H7 (cell line): ENCODE data around the gene ATAD2B. TPM values are rescaled to one million over a fixed set of nuclear protein-coding genes. Genes with fewer than 3 reads are reported as not detected.
"Not testable (repeated sequence)": the region's sequence is repeated elsewhere in the genome, so short reads cannot be mapped to it uniquely, and the experiment has no call there.

ENCODE experiments used
- DNase-seq: peaks from one replicate; pipeline ENCODE4 v3.0.0; 2012
- H3K27me3 ChIP-seq: 2 replicates; pipeline ENCODE4 v1.6.0; 2011; ENCODE audit warnings: mild to moderate bottlenecking, low read length; ENCODE audit not compliant: control insufficient read depth, insufficient read depth
- H3K36me3 ChIP-seq: replicated peaks from 2 replicates; pipeline ENCODE4 v1.5.1; 2011; ENCODE audit warnings: low read length; ENCODE audit not compliant: control insufficient read depth, insufficient read depth
- H3K4me3 ChIP-seq: 2 replicates; pipeline ENCODE4 v1.5.1; 2011; ENCODE audit warnings: low read depth, mild to moderate bottlenecking, control low read depth, low read length, moderate library complexity; ENCODE audit not compliant: insufficient read depth
- total RNA-seq: library from RNA; depleted of rRNA; stranded (reverse); fragments of >200 nt; shearing (Covaris generic); gene quantifications from 2 replicates; pipeline ENCODE4 v1.2.3, GENCODE V29; 2014

Gene ATAD2B
- total RNA-seq, 1 experiment from 2014 or later: 9.5 TPM

GRCh38 chr2:23806201-23806600 is 120.7 kb downstream of the ATAD2B start:
- no peaks in the 10 kb centered on the region for H3K27me3 ChIP-seq
- H3K36me3 ChIP-seq: no peaks in the 10 kb centered on the region; the same call in 1 of the 2 replicates
- H3K4me3 ChIP-seq: no peak overlapping the region
- no peak for DNase-seq

GRCh38 chr2:23803965-23804542 is 122.9 kb downstream of the ATAD2B start:
- Histone ChIP-seq H3K4me3 (no peak overlapping the region), H3K36me3 (no peaks in the 10 kb centered on the region; the same call in 1 of the 2 replicates), H3K27me3 (no peaks in the 10 kb centered on the region)
- peak; percentile 18 for DNase-seq

GRCh38 chr2:23803264-23803964 is 123.5 kb downstream of the ATAD2B start:
- no peak overlapping the region for H3K4me3 ChIP-seq
- no peaks in the 10 kb centered on the region for H3K36me3 ChIP-seq
- H3K27me3 ChIP-seq: no peaks in the 10 kb centered on the region
- no peak for DNase-seq

- Histone ChIP-seq H3K36me3 (no peaks in the 10 kb centered on the region), H3K4me3 (no peak overlapping the region), H3K27me3 (no peaks in the 10 kb centered on the region)
- no peak for DNase-seq
These were observed 125.5 kb downstream of the ATAD2B start for GRCh38 chr2:23801396-23801795.

- DNase-seq: no peak
- Histone ChIP-seq H3K36me3 (no peaks in the 10 kb centered on the region), H3K27me3 (no peaks in the 10 kb centered on the region), H3K4me3 (no peak overlapping the region)
These were observed 132.7 kb downstream of the ATAD2B start for GRCh38 chr2:23794234-23794633.

- Histone ChIP-seq H3K27me3 (no peaks in the 10 kb centered on the region), H3K4me3 (no peak overlapping the region), H3K36me3 (no peaks in the 10 kb centered on the region)
- no peak for DNase-seq
These were observed 133.4 kb downstream of the ATAD2B start for GRCh38 chr2:23793476-23793875.

- no peaks in the 10 kb centered on the region for H3K27me3 ChIP-seq
- H3K4me3 ChIP-seq: no peak overlapping the region
- H3K36me3 ChIP-seq: no peaks in the 10 kb centered on the region; the same call in 1 of the 2 replicates
- DNase-seq: no peak
These were observed 135.9 kb downstream of the ATAD2B start for GRCh38 chr2:23791030-23791429.

GRCh38 chr2:23789012-23789411 is 137.9 kb downstream of the ATAD2B start:
- no peaks in the 10 kb centered on the region for H3K27me3 ChIP-seq
- no peak overlapping the region for H3K4me3 ChIP-seq
- no peak for DNase-seq
- H3K36me3 ChIP-seq: no peaks in the 10 kb centered on the region; the same call in 1 of the 2 replicates

- no peak for DNase-seq
These were observed 138.8 kb downstream of the ATAD2B start for GRCh38 chr2:23788100-23788499.

GRCh38 chr2:23784971-23785370 is 142.0 kb downstream of the ATAD2B start:
- Histone ChIP-seq H3K4me3 (no peak overlapping the region), H3K27me3 (no peaks in the 10 kb centered on the region), H3K36me3 (no peaks in the 10 kb centered on the region; the same call in 1 of the 2 replicates)
- no peak for DNase-seq

More at GRCh38 chr2:23788100-23788499, 138.8 kb downstream of the ATAD2B start:
- Histone ChIP-seq H3K4me3 (no peak overlapping the region), H3K36me3 (no peaks in the 10 kb centered on the region; the same call in 1 of the 2 replicates), H3K27me3 (no peaks in the 10 kb centered on the region)

GRCh38 chr2:23782646-23783045 is 144.3 kb downstream of the ATAD2B start:
- H3K4me3 ChIP-seq: no peak overlapping the region
- H3K36me3 ChIP-seq: no peaks in the 10 kb centered on the region; the same call in 1 of the 2 replicates
- no peak for DNase-seq
- no peaks in the 10 kb centered on the region for H3K27me3 ChIP-seq

GRCh38 chr2:23782126-23782525 is 144.8 kb downstream of the ATAD2B start:
- no peak for DNase-seq
- Histone ChIP-seq H3K36me3 (no peaks in the 10 kb centered on the region; the same call in 1 of the 2 replicates), H3K4me3 (no peak overlapping the region), H3K27me3 (no peaks in the 10 kb centered on the region)

- not testable (repeated sequence) for H3K27me3 ChIP-seq, H3K4me3 ChIP-seq, DNase-seq, H3K36me3 ChIP-seq
These were observed 146.5 kb downstream of the ATAD2B start for GRCh38 chr2:23780465-23780864.

- H3K4me3 ChIP-seq: no peak overlapping the region
- DNase-seq: no peak
- no peaks in the 10 kb centered on the region for H3K27me3 ChIP-seq
- no peaks in the 10 kb centered on the region; the same call in 1 of the 2 replicates for H3K36me3 ChIP-seq
These were observed 149.1 kb downstream of the ATAD2B start for GRCh38 chr2:23777826-23778225.

GRCh38 chr2:23776021-23776420 is 150.9 kb downstream of the ATAD2B start:
- peaks cover 2% of the 10 kb centered on the region; the same call in 1 of the 2 replicates for H3K36me3 ChIP-seq
- no peak overlapping the region for H3K4me3 ChIP-seq
- H3K27me3 ChIP-seq: no peaks in the 10 kb centered on the region
- DNase-seq: no peak
